Effector memory CD4-positive, alpha-beta T cell (primary cell): ENCODE measurements around the gene MALRD1.

Experiments used
- DNase-seq, 3 donors: peaks; one replicate each; pipeline ENCODE4 v3.0.0-alpha.2; 2020
- H3K27ac ChIP-seq: 2 replicates; pipeline ENCODE4 v1.7.0; 2013; ENCODE audit warnings: mild to moderate bottlenecking, low read length, moderate library complexity; ENCODE audit not compliant: insufficient read depth, poor library complexity, severe bottlenecking
- H3K27me3 ChIP-seq: replicated peaks from 2 replicates; pipeline ENCODE4 v1.7.0; 2013; ENCODE audit warnings: mild to moderate bottlenecking, low read length; ENCODE audit not compliant: insufficient read depth, control insufficient read depth, poor library complexity, severe bottlenecking
- H3K36me3 ChIP-seq: 2 replicates; pipeline ENCODE4 v1.7.0; 2013; ENCODE audit warnings: mild to moderate bottlenecking, low read length, moderate library complexity; ENCODE audit not compliant: control insufficient read depth, insufficient read depth
- H3K4me1 ChIP-seq: 2 replicates; pipeline ENCODE4 v1.7.0; 2013; ENCODE audit warnings: low read length, mild to moderate bottlenecking; ENCODE audit not compliant: control insufficient read depth, insufficient read depth, poor library complexity, severe bottlenecking
- H3K4me3 ChIP-seq: 2 replicates; pipeline ENCODE4 v1.7.0; 2013; ENCODE audit warnings: low read length, low read depth, mild to moderate bottlenecking; ENCODE audit not compliant: insufficient read depth, poor library complexity, severe bottlenecking
- H3K9me3 ChIP-seq: 2 replicates; pipeline ENCODE4 v1.7.0; 2013; ENCODE audit warnings: mild to moderate bottlenecking, low read length, moderate library complexity; ENCODE audit not compliant: control insufficient read depth
- total RNA-seq, 3 donors: gene quantifications; one replicate each; lab custom pipeline; 2026; lab: John Stamatoyannopoulos, UW

Gene MALRD1
- 0 reads per million in 3 donors for total RNA-seq

GRCh38 chr10:19048489-19048888 lies at the start of gene MALRD1:
Gene MALRD1, plus strand, starts transcription at chr10:19048801. Its CDS starts 138 bp downstream, at chr10:19048939.
- Histone ChIP-seq H3K4me1 (no peaks in the 10 kb centered on the region), H3K27ac (no peak within 1 kb of the TSS), H3K4me3 (no peak within 1 kb of the TSS), H3K9me3 (no peaks in the 10 kb centered on the region), H3K27me3 (no peaks in the 10 kb centered on the region), H3K36me3 (no peaks in the 10 kb centered on the region)
- no peak for DNase-seq

- H3K27me3 ChIP-seq, result no peaks in the 10 kb centered on the region
- no peaks in the 10 kb centered on the region for H3K9me3 ChIP-seq
- no peaks in the 10 kb centered on the region for H3K36me3 ChIP-seq
- no peak overlapping the region for H3K27ac ChIP-seq
- H3K4me3 ChIP-seq, result no peak overlapping the region
- H3K4me1 ChIP-seq, result no peaks in the 10 kb centered on the region
- DNase-seq, result no peak
These were observed 45.3 kb upstream of the MALRD1 start for GRCh38 chr10:19003341-19003740.

DNA sequence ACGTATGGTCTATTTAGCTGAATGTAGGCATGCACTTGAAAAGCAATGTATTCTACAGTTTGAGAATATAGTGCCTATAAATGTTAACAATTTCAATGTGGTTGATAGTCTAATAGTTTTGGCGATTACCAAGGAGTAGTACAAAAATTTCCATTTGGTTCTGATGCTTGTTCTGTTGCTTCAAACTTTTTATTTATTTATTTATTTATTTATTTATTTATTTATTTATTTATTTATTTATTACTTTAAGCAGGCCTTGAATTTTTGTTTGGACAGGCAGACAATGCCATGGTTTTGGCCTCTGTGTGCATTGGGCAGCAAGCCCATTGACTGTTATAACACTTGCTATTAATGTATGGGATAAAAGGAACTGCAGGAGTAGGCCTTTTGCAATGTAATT lies 36.5 kb upstream of the MALRD1 start:
- H3K27ac ChIP-seq, result no peak overlapping the region

GRCh38 chr10:19014034-19014433 lies 34.6 kb upstream of the MALRD1 start:
- DNase-seq, result no peak
- no peaks in the 10 kb centered on the region for H3K36me3 ChIP-seq
- H3K9me3 ChIP-seq, result no peaks in the 10 kb centered on the region
- no peaks in the 10 kb centered on the region for H3K27me3 ChIP-seq
- H3K27ac ChIP-seq, result no peak overlapping the region
- H3K4me1 ChIP-seq, result no peaks in the 10 kb centered on the region
- H3K4me3 ChIP-seq, result no peak overlapping the region

More for the DNA sequence above, 36.5 kb upstream of the MALRD1 start:
- H3K4me1 ChIP-seq, result no peaks in the 10 kb centered on the region
- H3K36me3 ChIP-seq, result no peaks in the 10 kb centered on the region
- no peaks in the 10 kb centered on the region for H3K9me3 ChIP-seq
- DNase-seq, result no peak
- no peaks in the 10 kb centered on the region for H3K27me3 ChIP-seq
- H3K4me3 ChIP-seq, result no peak overlapping the region

GRCh38 chr10:19014498-19014897 lies 34.1 kb upstream of the MALRD1 start:
- Histone ChIP-seq H3K9me3 (no peaks in the 10 kb centered on the region), H3K4me1 (no peaks in the 10 kb centered on the region), H3K4me3 (no peak overlapping the region), H3K36me3 (no peaks in the 10 kb centered on the region), H3K27me3 (no peaks in the 10 kb centered on the region), H3K27ac (no peak overlapping the region)
- no peak for DNase-seq

- Histone ChIP-seq H3K9me3 (no peaks in the 10 kb centered on the region), H3K4me1 (no peaks in the 10 kb centered on the region), H3K4me3 (no peak overlapping the region), H3K27me3 (no peaks in the 10 kb centered on the region), H3K27ac (no peak overlapping the region), H3K36me3 (no peaks in the 10 kb centered on the region)
- no peak for DNase-seq
These were observed 31.3 kb upstream of the MALRD1 start for GRCh38 chr10:19017116-19017890.

DNA sequence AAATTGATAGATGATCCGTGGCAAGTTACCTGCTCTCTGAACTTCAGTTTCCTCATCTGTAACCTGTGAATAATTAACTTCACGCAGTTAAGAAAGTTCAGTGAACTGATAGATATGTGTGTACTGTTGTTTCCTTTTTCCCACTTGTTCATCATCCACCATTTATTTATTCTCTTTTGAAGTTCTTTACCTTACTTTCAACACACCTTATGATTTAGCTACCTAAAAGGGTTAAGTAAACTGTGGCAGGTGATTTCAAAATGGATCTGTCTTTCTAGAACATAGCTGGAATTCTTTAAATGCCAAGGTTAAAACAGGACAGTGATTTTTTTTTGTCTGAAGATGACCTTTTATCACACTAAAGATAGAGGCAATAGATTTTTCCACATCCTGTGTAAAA lies 27.4 kb upstream of the MALRD1 start:
- Histone ChIP-seq H3K4me3 (no peak overlapping the region), H3K36me3 (no peaks in the 10 kb centered on the region), H3K9me3 (no peaks in the 10 kb centered on the region), H3K27ac (no peak overlapping the region), H3K4me1 (no peaks in the 10 kb centered on the region), H3K27me3 (no peaks in the 10 kb centered on the region)
- DNase-seq, result no peak

DNA sequence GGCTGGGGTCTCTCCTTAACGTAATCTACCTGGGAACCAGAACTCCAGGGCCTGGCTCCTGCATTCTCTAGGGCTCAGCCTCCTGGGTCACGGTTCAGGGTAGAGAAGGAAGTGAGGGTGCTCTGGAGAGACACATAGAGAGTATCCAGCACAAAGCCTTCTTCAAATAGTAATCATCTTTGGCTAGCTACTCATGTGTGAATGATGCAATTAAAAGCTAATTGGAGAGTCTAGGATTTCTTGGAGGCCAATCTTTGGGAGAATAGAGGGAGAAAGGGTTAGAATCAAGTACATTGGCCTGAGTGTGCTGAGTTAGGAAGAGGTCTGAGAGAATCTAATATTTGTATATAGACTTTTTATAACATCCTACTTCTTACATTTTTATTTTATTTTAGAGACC lies 24.0 kb upstream of the MALRD1 start:
- Histone ChIP-seq H3K36me3 (no peaks in the 10 kb centered on the region), H3K9me3 (no peaks in the 10 kb centered on the region), H3K4me3 (no peak overlapping the region), H3K27me3 (no peaks in the 10 kb centered on the region), H3K27ac (no peak overlapping the region), H3K4me1 (no peaks in the 10 kb centered on the region)
- no peak for DNase-seq

DNA sequence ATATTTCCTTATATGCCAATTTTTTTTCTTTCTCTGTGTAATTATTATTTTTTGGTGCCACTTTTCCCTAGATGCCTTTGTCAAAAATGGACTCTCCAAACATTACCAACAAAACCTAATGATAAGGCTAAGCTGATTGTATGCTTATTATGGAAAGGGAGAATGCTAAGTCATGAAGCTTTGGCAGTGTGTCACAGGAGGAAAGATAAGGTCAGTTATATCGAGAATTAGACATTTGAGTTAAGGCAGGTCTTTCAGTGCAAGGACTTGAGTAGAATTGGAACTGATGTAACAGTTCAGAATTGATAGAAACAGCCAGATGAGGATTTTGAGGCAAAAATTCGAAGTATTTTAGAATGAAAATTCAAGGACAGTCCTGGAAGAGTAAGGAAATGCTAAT lies 16.8 kb upstream of the MALRD1 start:
- no peaks in the 10 kb centered on the region for H3K27me3 ChIP-seq
- no peak for DNase-seq
- H3K4me1 ChIP-seq, result no peaks in the 10 kb centered on the region
- H3K36me3 ChIP-seq, result no peaks in the 10 kb centered on the region
- no peak overlapping the region for H3K27ac ChIP-seq
- H3K4me3 ChIP-seq, result no peak overlapping the region
- H3K9me3 ChIP-seq, result no peaks in the 10 kb centered on the region

GRCh38 chr10:19033741-19034140 lies 14.9 kb upstream of the MALRD1 start:
- H3K4me1 ChIP-seq, result no peaks in the 10 kb centered on the region
- no peak overlapping the region for H3K4me3 ChIP-seq
- DNase-seq, result no peak
- H3K27me3 ChIP-seq, result no peaks in the 10 kb centered on the region
- no peak overlapping the region for H3K27ac ChIP-seq
- no peaks in the 10 kb centered on the region for H3K36me3 ChIP-seq
- no peaks in the 10 kb centered on the region for H3K9me3 ChIP-seq
